ENCODE results near the gene TP53TG3.
"Not testable (repeated sequence)": the region's sequence is repeated elsewhere in the genome, so short reads cannot be mapped to it uniquely, and the experiment has no call there.

The TP53TG3 gene

GRCh38 chr16:32676065-32676464 is at the start of gene TP53TG3:
Gene TP53TG3, minus strand, starts transcription at chr16:32676165. Its CDS starts 68 bp downstream, at chr16:32676097.
- DNase-seq, result not testable (repeated sequence)

- DNase-seq, result not testable (repeated sequence)
Measured at GRCh38 chr16:32650876-32651275, 25.1 kb downstream of the TP53TG3 start.

- not testable (repeated sequence) for DNase-seq
Measured at GRCh38 chr16:32647562-32647961, 28.4 kb downstream of the TP53TG3 start.

GRCh38 chr16:32646780-32647179 is 29.2 kb downstream of the TP53TG3 start:
- not testable (repeated sequence) for DNase-seq

- DNase-seq, result not testable (repeated sequence)
Measured at GRCh38 chr16:32646177-32646576, 29.8 kb downstream of the TP53TG3 start.

GRCh38 chr16:32645278-32645908 is 30.6 kb downstream of the TP53TG3 start:
- not testable (repeated sequence) for DNase-seq

- not testable (repeated sequence) for DNase-seq
Measured at GRCh38 chr16:32644715-32645114, 31.2 kb downstream of the TP53TG3 start.

GRCh38 chr16:32637614-32638013 is 38.4 kb downstream of the TP53TG3 start:
- not testable (repeated sequence) for DNase-seq

GRCh38 chr16:32632096-32632495 is 43.9 kb downstream of the TP53TG3 start:
- DNase-seq, result not testable (repeated sequence)
